ENCODE results near the gene USP26. TPM values are rescaled to one million over a fixed set of nuclear protein-coding genes. Genes with fewer than 3 reads are reported as not detected.

Gene USP26
- total and polyA plus RNA-seq, 2 donors (not counting 1 experiment from before 2014, with no cell fraction given): not detected

DNA sequence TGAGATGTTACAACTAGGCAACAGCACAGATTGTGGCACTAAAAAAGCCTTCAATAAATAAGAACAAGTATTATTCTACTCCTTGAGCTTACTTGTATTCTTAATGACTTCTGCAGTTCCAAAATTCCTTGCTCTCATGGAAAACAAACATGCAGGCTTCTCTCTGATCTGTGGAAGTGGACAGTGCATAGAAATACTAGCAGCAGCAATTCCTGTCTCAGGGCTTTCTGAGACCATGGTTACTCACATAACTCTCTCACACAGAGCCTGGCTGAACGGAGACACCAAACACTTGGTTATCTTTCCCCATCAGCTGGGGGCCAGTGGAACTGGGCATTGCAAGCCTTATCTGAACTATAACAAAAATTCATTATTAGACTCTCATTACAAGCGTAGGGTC is 106.1 kb downstream of the USP26 start:
- Histone ChIP-seq H2AFZ (ENCODE audit: low read length) (no peak overlapping the region), H4K20me1 (ENCODE audit: control insufficient read depth, extremely low read depth, insufficient read depth, low read length) (no peaks in the 10 kb centered on the region), H3K79me2 (ENCODE audit: control insufficient read depth, insufficient read depth, low read length) (no peaks in the 10 kb centered on the region), H3K27ac (ENCODE audit: insufficient read depth, low read length) (no peak overlapping the region), H3K4me2 (ENCODE audit: extremely low read depth, insufficient read depth, low read length) (no peak overlapping the region), H3K9me3 (ENCODE audit: control insufficient read depth, insufficient read depth, low read depth, low read length) (no peaks in the 10 kb centered on the region), H3K27me3 (ENCODE audit: control insufficient read depth, insufficient read depth, low read length) (no peaks in the 10 kb centered on the region), H3K36me3 (ENCODE audit: control insufficient read depth, insufficient read depth, low read length) (no peaks in the 10 kb centered on the region), H3K4me1 (ENCODE audit: control insufficient read depth, extremely low read depth, insufficient read depth, low read length) (no peaks in the 10 kb centered on the region), H3K4me3 (replicated peaks in 1 of 4; ENCODE audit: control extremely low read depth in 1 of 4, insufficient read depth in 1 of 4, low read depth in 3 of 4, low read length in 4 of 4) (no peak overlapping the region), H3K9ac (ENCODE audit: insufficient read depth, low read length) (no peak overlapping the region)
- no peak for DNase-seq (ENCODE audit: low read depth in 2 of 2)
- TF ChIP-seq CTCF (conservative IDR thresholded peaks at IDR 0.05 in 1 of 2, IDR thresholded peaks at IDR 0.05 in 1 of 2; ENCODE audit: low read depth in 1 of 2, low read length in 2 of 2) (no peak), EZH2 (IDR thresholded peaks at IDR 0.05; ENCODE audit: low read length, missing control alignments) (no peak)

DNA sequence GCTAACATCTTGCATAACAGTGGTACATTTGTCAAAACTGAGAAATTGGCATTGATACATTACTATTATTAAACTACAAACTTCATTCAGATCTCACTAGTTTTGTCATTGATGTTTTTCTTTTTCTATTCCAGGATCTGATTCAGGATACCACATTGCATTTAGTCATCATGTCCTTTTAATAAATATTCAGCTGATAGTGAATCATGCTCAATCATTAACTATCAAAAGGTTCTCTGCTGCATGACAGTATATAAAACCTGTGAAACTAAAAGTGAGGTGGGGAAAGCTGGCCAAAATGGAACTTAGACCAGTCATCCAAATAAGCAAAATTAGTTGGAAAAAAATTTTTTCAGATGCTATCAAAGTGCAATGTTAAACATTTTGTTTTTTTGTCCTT is 110.4 kb downstream of the USP26 start:
- Histone ChIP-seq H3K4me2 (ENCODE audit: extremely low read depth, insufficient read depth, low read length) (no peak overlapping the region), H3K36me3 (ENCODE audit: control insufficient read depth, insufficient read depth, low read length) (no peaks in the 10 kb centered on the region), H3K9ac (ENCODE audit: insufficient read depth, low read length) (no peak overlapping the region), H3K27me3 (ENCODE audit: control insufficient read depth, insufficient read depth, low read length) (no peaks in the 10 kb centered on the region), H3K27ac (ENCODE audit: insufficient read depth, low read length) (no peak overlapping the region), H3K4me3 (replicated peaks in 1 of 4; ENCODE audit: control extremely low read depth in 1 of 4, insufficient read depth in 1 of 4, low read depth in 3 of 4, low read length in 4 of 4) (no peak overlapping the region), H3K9me3 (ENCODE audit: control insufficient read depth, insufficient read depth, low read depth, low read length) (no peaks in the 10 kb centered on the region), H3K4me1 (ENCODE audit: control insufficient read depth, extremely low read depth, insufficient read depth, low read length) (no peaks in the 10 kb centered on the region), H2AFZ (ENCODE audit: low read length) (no peak overlapping the region), H4K20me1 (ENCODE audit: control insufficient read depth, extremely low read depth, insufficient read depth, low read length) (no peaks in the 10 kb centered on the region), H3K79me2 (ENCODE audit: control insufficient read depth, insufficient read depth, low read length) (no peaks in the 10 kb centered on the region)
- TF ChIP-seq CTCF (conservative IDR thresholded peaks at IDR 0.05 in 1 of 2, IDR thresholded peaks at IDR 0.05 in 1 of 2; ENCODE audit: low read depth in 1 of 2, low read length in 2 of 2): no peak
- no peak for TF ChIP-seq EZH2 (IDR thresholded peaks at IDR 0.05; ENCODE audit: low read length, missing control alignments)
- DNase-seq (ENCODE audit: low read depth in 2 of 2): no peak

DNA sequence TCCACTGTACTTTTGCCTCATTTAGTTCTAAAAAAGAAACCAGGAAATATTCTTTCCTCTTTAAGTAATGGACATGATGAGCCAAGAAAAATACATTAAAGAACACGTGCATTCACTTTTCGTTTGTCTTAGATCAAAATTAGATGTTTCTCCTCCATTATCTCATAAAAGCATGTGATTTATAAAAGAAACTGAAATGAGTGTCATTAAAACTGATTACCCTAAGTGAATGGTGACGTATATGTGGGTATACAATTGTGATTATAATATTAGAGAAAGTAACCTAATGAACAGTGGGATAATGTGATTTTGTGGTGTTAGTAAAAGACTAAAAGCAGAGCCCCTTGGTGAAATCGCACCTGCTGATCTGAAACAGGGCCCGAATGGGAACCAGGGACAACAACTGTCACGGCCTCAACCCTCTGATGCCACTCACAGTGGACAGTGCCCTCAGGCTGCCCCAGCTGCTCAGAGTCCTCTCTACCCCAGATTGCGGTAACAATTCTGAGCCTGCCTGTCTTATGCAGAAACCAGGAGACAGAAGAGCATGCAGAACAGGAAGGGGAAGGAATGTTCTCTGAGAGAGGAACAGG is 112.8 kb downstream of the USP26 start:
- no peak overlapping the region for H3K27ac ChIP-seq (ENCODE audit: insufficient read depth, low read length)
- H2AFZ ChIP-seq (ENCODE audit: low read length): no peak overlapping the region
- H3K4me2 ChIP-seq (ENCODE audit: extremely low read depth, insufficient read depth, low read length): no peak overlapping the region

More for the DNA sequence above, 112.8 kb downstream of the USP26 start:
- H3K27me3 ChIP-seq (ENCODE audit: control insufficient read depth, insufficient read depth, low read length): no peaks in the 10 kb centered on the region
- no peak overlapping the region for H3K4me3 ChIP-seq (replicated peaks in 1 of 4; ENCODE audit: control extremely low read depth in 1 of 4, insufficient read depth in 1 of 4, low read depth in 3 of 4, low read length in 4 of 4)
- no peaks in the 10 kb centered on the region for H3K4me1 ChIP-seq (ENCODE audit: control insufficient read depth, extremely low read depth, insufficient read depth, low read length)
- DNase-seq (ENCODE audit: low read depth in 2 of 2): no peak
- TF ChIP-seq CTCF (conservative IDR thresholded peaks at IDR 0.05 in 1 of 2, IDR thresholded peaks at IDR 0.05 in 1 of 2; ENCODE audit: low read depth in 1 of 2, low read length in 2 of 2) (no peak), EZH2 (IDR thresholded peaks at IDR 0.05; ENCODE audit: low read length, missing control alignments) (no peak)
- no peak overlapping the region for H3K9ac ChIP-seq (ENCODE audit: insufficient read depth, low read length)
- H3K36me3 ChIP-seq (ENCODE audit: control insufficient read depth, insufficient read depth, low read length): no peaks in the 10 kb centered on the region
- H3K9me3 ChIP-seq (ENCODE audit: control insufficient read depth, insufficient read depth, low read depth, low read length): no peaks in the 10 kb centered on the region
- H4K20me1 ChIP-seq (ENCODE audit: control insufficient read depth, extremely low read depth, insufficient read depth, low read length): no peaks in the 10 kb centered on the region
- no peaks in the 10 kb centered on the region for H3K79me2 ChIP-seq (ENCODE audit: control insufficient read depth, insufficient read depth, low read length)
